ENCODE results near the gene SLC35D2.
A peak's percentile ranks its signal among the peaks of the same experiment; 100 is the strongest.
"Not testable (repeated sequence)": the region's sequence is repeated elsewhere in the genome, so short reads cannot be mapped to it uniquely, and the experiment has no call there.

Gene SLC35D2

GRCh38 chr9:96399325-96399633 is 15.8 kb upstream of the SLC35D2 start:
- no peak for DNase-seq

GRCh38 chr9:96398582-96399324 is 15.2 kb upstream of the SLC35D2 start:
- no peak for DNase-seq

- peak in 1 of 2 experiments; percentile 5 for DNase-seq
Measured at GRCh38 chr9:96395964-96396363, 12.5 kb upstream of the SLC35D2 start.

- DNase-seq: no peak
Measured at GRCh38 chr9:96394832-96395496, 11.5 kb upstream of the SLC35D2 start.

- no peak for DNase-seq
Measured at GRCh38 chr9:96392263-96392662, 8.8 kb upstream of the SLC35D2 start.

GRCh38 chr9:96391021-96391765 is 7.7 kb upstream of the SLC35D2 start:
- peak; percentile 51 to 58 for DNase-seq

- no peak for DNase-seq
Measured at GRCh38 chr9:96388144-96388543, 4.6 kb upstream of the SLC35D2 start.

- DNase-seq: no peak
Measured at GRCh38 chr9:96386157-96386556, 2.6 kb upstream of the SLC35D2 start.

- DNase-seq: no peak
Measured at GRCh38 chr9:96382839-96383164, 709 bp downstream of the SLC35D2 start.

GRCh38 chr9:96382175-96382574 is 1.3 kb downstream of the SLC35D2 start:
- no peak for DNase-seq

- no peak for DNase-seq
Measured at GRCh38 chr9:96381696-96382095, 1.8 kb downstream of the SLC35D2 start.

- no peak for DNase-seq
Measured at GRCh38 chr9:96381125-96381524, 2.4 kb downstream of the SLC35D2 start.

GRCh38 chr9:96379461-96379860 is 4.0 kb downstream of the SLC35D2 start:
- DNase-seq: no peak

GRCh38 chr9:96378187-96378586 is 5.3 kb downstream of the SLC35D2 start:
- no peak for DNase-seq

GRCh38 chr9:96376891-96377874 is 6.3 kb downstream of the SLC35D2 start:
- DNase-seq: no peak

- DNase-seq: not testable (repeated sequence)
Measured at GRCh38 chr9:96375507-96375906, 8.0 kb downstream of the SLC35D2 start.

GRCh38 chr9:96367943-96368342 is 15.6 kb downstream of the SLC35D2 start:
- DNase-seq: no peak

- DNase-seq: no peak
Measured at GRCh38 chr9:96363175-96363967, 20.1 kb downstream of the SLC35D2 start.

GRCh38 chr9:96362119-96362518 is 21.4 kb downstream of the SLC35D2 start:
- DNase-seq: not testable (repeated sequence)

- DNase-seq: no peak
Measured at GRCh38 chr9:96361668-96362067, 21.8 kb downstream of the SLC35D2 start.

GRCh38 chr9:96360976-96361375 is 22.5 kb downstream of the SLC35D2 start:
- no peak for DNase-seq

GRCh38 chr9:96360523-96360922 is 23.0 kb downstream of the SLC35D2 start:
- DNase-seq: not testable (repeated sequence)
